A673 (cell line): Measurements from ENCODE around the gene WBP1L.

ENCODE experiments used
- CTCF ChIP-seq: fragments of 300-800, 200-600 bp; sonication (generic); conservative IDR thresholded peaks from 2 replicates; pipeline ENCODE4 v1.5.1; 2017; ENCODE audit warnings: low read depth, mild to moderate bottlenecking, antibody characterized with exemption, low read length, moderate library complexity, mixed read lengths
- EZH2 ChIP-seq: fragments of 200-600 bp; sonication (generic); IDR thresholded peaks from 2 replicates; pipeline ENCODE4 v1.6.1; 2017; ENCODE audit warnings: borderline replicate concordance, low read depth, mild to moderate bottlenecking, mixed read lengths, antibody characterized with exemption, low read length; ENCODE audit not compliant: poor library complexity, severe bottlenecking

GRCh38 chr10:102731222-102731800 lies 12.4 kb upstream of the WBP1L start:
- TF ChIP-seq CTCF, result no peak
- no peak for TF ChIP-seq EZH2
